ENCODE measurements around the gene OAF.

Gene OAF

DNA sequence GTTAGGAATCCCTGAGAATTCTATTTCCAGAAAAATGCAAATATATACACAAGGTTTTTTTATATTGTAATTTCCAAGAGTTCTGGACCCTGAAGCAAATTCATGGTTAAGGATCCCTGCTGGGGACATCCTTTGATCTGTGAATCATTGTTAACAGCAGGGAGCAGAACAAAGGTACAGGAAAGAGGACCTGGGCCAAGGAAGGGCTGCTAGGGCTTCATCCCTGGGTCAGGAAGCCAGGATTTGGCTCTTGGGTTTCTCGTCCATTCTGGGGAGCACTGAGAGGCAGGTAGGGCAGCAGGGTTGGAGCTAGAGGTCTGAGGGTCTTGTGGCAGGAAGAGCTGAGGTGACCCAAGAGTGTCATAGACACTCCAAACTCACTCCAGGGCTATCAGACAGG is 10.2 kb upstream of the OAF start:
- TF ChIP-seq TCF12 (IDR thresholded peaks at IDR 0.05; ENCODE audit: low read depth) (no peak), EGR1 (IDR thresholded peaks at IDR 0.05) (no peak), ZBTB7A (IDR thresholded peaks at IDR 0.05; ENCODE audit: low read depth) (no peak), NFIC (IDR thresholded peaks at IDR 0.05) (no peak), CEBPB (IDR thresholded peaks at IDR 0.05) (no peak), RAD21 (IDR thresholded peaks at IDR 0.05; ENCODE audit: low read depth) (no peak), EP300 (IDR thresholded peaks at IDR 0.05; ENCODE audit: borderline replicate concordance) (no peak), TEAD4 (IDR thresholded peaks at IDR 0.05) (no peak), TAF1 (IDR thresholded peaks at IDR 0.05; ENCODE audit: low read depth) (no peak), CREB1 (IDR thresholded peaks at IDR 0.05; ENCODE audit: low read depth) (no peak), FOXM1 (IDR thresholded peaks at IDR 0.05; ENCODE audit: borderline replicate concordance, low read depth) (no peak), YY1 (IDR thresholded peaks at IDR 0.05; ENCODE audit: low read depth) (no peak), REST (IDR thresholded peaks at IDR 0.05; ENCODE audit: low read depth) (no peak)
- TF ChIP-seq, protein P1, sequence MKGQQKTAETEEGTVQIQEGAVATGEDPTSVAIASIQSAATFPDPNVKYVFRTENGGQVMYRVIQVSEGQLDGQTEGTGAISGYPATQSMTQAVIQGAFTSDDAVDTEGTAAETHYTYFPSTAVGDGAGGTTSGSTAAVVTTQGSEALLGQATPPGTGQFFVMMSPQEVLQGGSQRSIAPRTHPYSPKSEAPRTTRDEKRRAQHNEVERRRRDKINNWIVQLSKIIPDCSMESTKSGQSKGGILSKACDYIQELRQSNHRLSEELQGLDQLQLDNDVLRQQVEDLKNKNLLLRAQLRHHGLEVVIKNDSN (IDR thresholded peaks at IDR 0.05), result no peak
- TF ChIP-seq, protein P2, sequence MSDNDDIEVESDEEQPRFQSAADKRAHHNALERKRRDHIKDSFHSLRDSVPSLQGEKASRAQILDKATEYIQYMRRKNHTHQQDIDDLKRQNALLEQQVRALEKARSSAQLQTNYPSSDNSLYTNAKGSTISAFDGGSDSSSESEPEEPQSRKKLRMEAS (IDR thresholded peaks at IDR 0.05), result no peak

DNA sequence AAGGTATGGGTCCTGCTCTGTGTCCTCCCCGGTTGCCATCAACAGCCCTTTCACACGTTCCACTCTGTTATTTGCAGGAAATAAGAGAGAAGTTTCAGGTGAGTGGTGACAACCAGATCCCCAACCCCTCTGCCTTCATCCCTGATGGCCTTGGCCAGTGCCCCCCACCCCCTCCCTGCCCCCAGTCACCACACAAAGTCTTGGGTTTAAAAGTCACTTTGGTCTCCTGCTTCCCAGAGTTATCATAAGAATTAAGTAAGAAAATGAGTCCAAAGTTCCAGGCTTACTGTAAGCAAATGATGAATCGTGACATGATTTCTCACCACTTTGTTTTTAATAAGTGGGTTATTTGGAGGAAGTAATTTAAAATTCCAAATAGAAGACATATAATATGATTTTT is 9.2 kb upstream of the OAF start:
- TF ChIP-seq YY1 (IDR thresholded peaks at IDR 0.05; ENCODE audit: low read depth), result no peak
- TF ChIP-seq, protein P2 (IDR thresholded peaks at IDR 0.05), result no peak

DNA sequence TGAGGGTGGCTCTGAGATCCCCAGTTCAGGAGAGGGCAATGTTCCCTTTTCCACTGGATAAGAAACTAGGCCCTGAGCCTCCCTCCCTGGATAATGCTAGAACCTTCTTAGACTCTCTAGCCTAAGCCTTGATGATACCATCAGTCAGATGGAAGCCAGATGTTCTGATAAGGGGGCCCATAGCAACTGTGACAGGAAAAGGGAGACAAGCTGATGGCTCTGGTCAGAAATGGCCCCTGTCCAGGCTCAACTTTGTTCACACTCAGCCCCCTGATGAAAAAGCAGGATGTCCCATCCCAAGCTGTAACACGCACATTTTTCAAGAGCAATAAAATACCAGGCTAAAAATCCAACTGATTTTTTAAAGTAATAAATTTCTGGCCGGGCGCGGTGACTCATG is 7.2 kb upstream of the OAF start:
- TF ChIP-seq TCF12 (IDR thresholded peaks at IDR 0.05; ENCODE audit: low read depth), result no peak
- TF ChIP-seq FOXM1 (IDR thresholded peaks at IDR 0.05; ENCODE audit: borderline replicate concordance, low read depth), result no peak
- TF ChIP-seq TAF1 (IDR thresholded peaks at IDR 0.05; ENCODE audit: low read depth), result no peak
- no peak for TF ChIP-seq NFIC (IDR thresholded peaks at IDR 0.05)
- TF ChIP-seq CEBPB (IDR thresholded peaks at IDR 0.05), result no peak
- no peak for TF ChIP-seq EGR1 (IDR thresholded peaks at IDR 0.05)
- no peak for TF ChIP-seq ZBTB7A (IDR thresholded peaks at IDR 0.05; ENCODE audit: low read depth)

DNA sequence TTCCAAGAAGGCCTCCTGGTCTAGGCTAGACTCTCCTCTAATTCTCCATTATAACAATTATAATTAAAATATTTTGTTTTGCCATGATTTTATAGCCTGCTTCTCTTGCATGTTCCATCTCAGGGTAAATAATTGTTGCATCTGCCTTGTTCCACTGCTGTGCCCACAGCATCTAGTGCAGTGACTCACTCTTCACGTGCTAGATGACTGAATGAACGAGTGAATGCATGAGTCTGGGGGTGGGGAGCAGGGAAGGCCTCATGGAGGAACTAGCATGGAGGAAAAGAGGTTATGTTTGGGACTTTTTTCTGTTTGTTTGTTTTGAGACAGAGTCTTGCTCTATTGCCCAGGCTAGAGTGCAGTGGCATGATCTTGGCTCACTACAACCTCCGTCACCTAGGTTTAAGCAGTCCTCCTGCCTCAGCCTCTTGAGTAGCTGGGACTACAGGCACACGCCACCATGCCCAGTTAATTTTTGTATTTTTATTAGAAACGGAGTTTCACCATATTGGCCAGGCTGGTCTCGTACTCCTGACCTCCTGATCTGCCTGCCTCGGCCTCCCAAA is 5.2 kb upstream of the OAF start:
- TF ChIP-seq TEAD4 (IDR thresholded peaks at IDR 0.05) (no peak), EGR1 (IDR thresholded peaks at IDR 0.05) (no peak), REST (IDR thresholded peaks at IDR 0.05; ENCODE audit: low read depth) (no peak), FOXM1 (IDR thresholded peaks at IDR 0.05; ENCODE audit: borderline replicate concordance, low read depth) (no peak), YY1 (IDR thresholded peaks at IDR 0.05; ENCODE audit: low read depth) (no peak), TAF1 (IDR thresholded peaks at IDR 0.05; ENCODE audit: low read depth) (no peak), TCF12 (IDR thresholded peaks at IDR 0.05; ENCODE audit: low read depth) (no peak), ZBTB7A (IDR thresholded peaks at IDR 0.05; ENCODE audit: low read depth) (no peak), CEBPB (IDR thresholded peaks at IDR 0.05) (no peak), EP300 (IDR thresholded peaks at IDR 0.05; ENCODE audit: borderline replicate concordance) (no peak), RAD21 (IDR thresholded peaks at IDR 0.05; ENCODE audit: low read depth) (no peak), NFIC (IDR thresholded peaks at IDR 0.05) (no peak), CREB1 (IDR thresholded peaks at IDR 0.05; ENCODE audit: low read depth) (no peak)
- TF ChIP-seq, protein P2 (IDR thresholded peaks at IDR 0.05), result no peak
- TF ChIP-seq, protein P1 (IDR thresholded peaks at IDR 0.05), result no peak

DNA sequence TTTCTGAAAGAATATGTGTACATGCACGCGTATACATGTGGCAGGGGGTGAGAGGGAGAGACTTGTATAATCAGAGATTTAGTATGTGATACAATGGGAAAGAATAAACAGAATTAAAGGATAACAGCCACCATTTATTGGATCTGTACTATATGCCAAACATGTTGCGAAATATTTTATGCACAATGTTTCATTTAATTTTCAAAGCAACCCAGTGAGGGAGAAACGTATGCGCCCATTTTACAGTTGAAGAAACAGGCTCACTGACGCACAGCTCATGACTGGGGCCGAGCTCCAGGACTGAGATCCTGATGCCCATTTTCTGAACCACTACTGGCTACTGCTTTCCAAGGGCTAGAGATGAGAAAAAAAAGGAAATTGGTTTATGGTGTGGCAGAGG is 3.3 kb upstream of the OAF start:
- TF ChIP-seq, protein P2 (IDR thresholded peaks at IDR 0.05), result no peak
- no peak for TF ChIP-seq ZBTB7A (IDR thresholded peaks at IDR 0.05; ENCODE audit: low read depth)
- no peak for TF ChIP-seq TCF12 (IDR thresholded peaks at IDR 0.05; ENCODE audit: low read depth)
- no peak for TF ChIP-seq NFIC (IDR thresholded peaks at IDR 0.05)
- TF ChIP-seq YY1 (IDR thresholded peaks at IDR 0.05; ENCODE audit: low read depth), result no peak
- no peak for TF ChIP-seq CEBPB (IDR thresholded peaks at IDR 0.05)
- TF ChIP-seq FOXM1 (IDR thresholded peaks at IDR 0.05; ENCODE audit: borderline replicate concordance, low read depth), result no peak
- TF ChIP-seq REST (IDR thresholded peaks at IDR 0.05; ENCODE audit: low read depth), result no peak
- TF ChIP-seq EP300 (IDR thresholded peaks at IDR 0.05; ENCODE audit: borderline replicate concordance), result no peak
- TF ChIP-seq, protein P1 (IDR thresholded peaks at IDR 0.05), result no peak
- no peak for TF ChIP-seq TAF1 (IDR thresholded peaks at IDR 0.05; ENCODE audit: low read depth)
- TF ChIP-seq TEAD4 (IDR thresholded peaks at IDR 0.05), result no peak
- no peak for TF ChIP-seq RAD21 (IDR thresholded peaks at IDR 0.05; ENCODE audit: low read depth)
- no peak for TF ChIP-seq EGR1 (IDR thresholded peaks at IDR 0.05)
- no peak for TF ChIP-seq CREB1 (IDR thresholded peaks at IDR 0.05; ENCODE audit: low read depth)
